Fibroblast of lung (primary cell): ENCODE measurements around the gene SECTM1. TPM values are rescaled to one million over a fixed set of nuclear protein-coding genes. Genes with fewer than 3 reads are reported as not detected.
A peak's percentile ranks its signal among the peaks of the same experiment; 100 is the strongest.
"Not testable (repeated sequence)": the region's sequence is repeated elsewhere in the genome, so short reads cannot be mapped to it uniquely, and the experiment has no call there.

Experiments used
- DNase-seq, 2 donors: peaks; one replicate each; pipeline versions ENCODE4 v3.0.0 to v3.0.0-alpha.2; 2010; ENCODE audit warnings: low read depth in 2 of 2
- H2AFZ ChIP-seq: 2 replicates; pipeline ENCODE4 v1.5.1; 2012; ENCODE audit warnings: low read length, control low read depth, inconsistent platforms
- H3K27ac ChIP-seq: 2 replicates; pipeline ENCODE4 v1.5.1; 2011; ENCODE audit warnings: low read length, control low read depth; ENCODE audit not compliant: insufficient read depth
- H3K27me3 ChIP-seq: 2 replicates; pipeline ENCODE4 v1.5.1; 2011; ENCODE audit warnings: mild to moderate bottlenecking, low read length; ENCODE audit not compliant: control insufficient read depth, insufficient read depth
- H3K36me3 ChIP-seq: 2 replicates; pipeline ENCODE4 v1.5.1; 2011; ENCODE audit warnings: low read length; ENCODE audit not compliant: control insufficient read depth, insufficient read depth
- H3K4me1 ChIP-seq: 2 replicates; pipeline ENCODE4 v1.5.1; 2011; ENCODE audit warnings: low read length; ENCODE audit not compliant: control insufficient read depth, insufficient read depth; ENCODE audit errors: extremely low read depth
- H3K4me2 ChIP-seq: 2 replicates; pipeline ENCODE4 v1.5.1; 2011; ENCODE audit warnings: low read length, control low read depth; ENCODE audit not compliant: insufficient read depth; ENCODE audit errors: extremely low read depth
- H3K4me3 ChIP-seq, 4 experiments: fragments of 200-600 bp in 1 of 4; sonication (generic) in 1 of 4; replicated peaks in 1 of 4; 2 replicates each; pipeline ENCODE4 v1.5.1; 2011 to 2016; ENCODE audit warnings: low read length in 4 of 4, low read depth in 3 of 4, mild to moderate bottlenecking in 3 of 4, control low read depth in 2 of 4, inconsistent platforms in 1 of 4, mixed read lengths in 1 of 4; ENCODE audit not compliant: insufficient read depth in 1 of 4; ENCODE audit errors: control extremely low read depth in 1 of 4
- H3K79me2 ChIP-seq: 2 replicates; pipeline ENCODE4 v1.5.1; 2012; ENCODE audit warnings: mild to moderate bottlenecking, low read length, inconsistent platforms; ENCODE audit not compliant: control insufficient read depth, insufficient read depth
- H3K9ac ChIP-seq: 2 replicates; pipeline ENCODE4 v1.5.1; 2011; ENCODE audit warnings: mild to moderate bottlenecking, low read length, control low read depth; ENCODE audit not compliant: insufficient read depth
- H3K9me3 ChIP-seq: 2 replicates; pipeline ENCODE4 v1.5.1; 2012; ENCODE audit warnings: low read depth, low read length; ENCODE audit not compliant: control insufficient read depth, insufficient read depth
- H4K20me1 ChIP-seq: 2 replicates; pipeline ENCODE4 v1.5.1; 2011; ENCODE audit warnings: low read length; ENCODE audit not compliant: control insufficient read depth, insufficient read depth; ENCODE audit errors: extremely low read depth
- EZH2 ChIP-seq: IDR thresholded peaks from 2 replicates; pipeline ENCODE4 v1.5.1; 2012; ENCODE audit warnings: low read length, control low read depth, mild to moderate bottlenecking; ENCODE audit errors: missing control alignments
- polyA plus RNA-seq, 2 donors: library from polyadenylated mRNA; depleted of rRNA in 1 of 2; stranded (reverse) in 1 of 2; unstranded in 1 of 2; fragments of >200 nt; gene quantifications; 2 replicates each; pipeline ENCODE4 v1.2.1, GENCODE V29; 2011 to 2012; ENCODE audit warnings: missing spikeins in 1 of 2
- total RNA-seq: library from RNA; depleted of rRNA; stranded (reverse); fragments of >200 nt; gene quantifications from 2 replicates; pipeline ENCODE4 v1.2.1, GENCODE V29; 2014
- TF ChIP-seq, protein P1 (sequence below), 2 donors: IDR thresholded peaks in 1 of 2; conservative IDR thresholded peaks in 1 of 2; 1 replicate in 1 of 2; 2 replicates in 1 of 2; pipeline ENCODE4 v1.5.1; 2011 to 2012; ENCODE audit warnings: low read length in 2 of 2, control low read depth in 1 of 2, inconsistent platforms in 1 of 2, low read depth in 1 of 2, mild to moderate bottlenecking in 1 of 2

Gene SECTM1
- total and polyA plus RNA-seq, 2 donors (not counting 1 experiment from before 2014, with no cell fraction given) = 17.3 to 17.5 TPM

DNA sequence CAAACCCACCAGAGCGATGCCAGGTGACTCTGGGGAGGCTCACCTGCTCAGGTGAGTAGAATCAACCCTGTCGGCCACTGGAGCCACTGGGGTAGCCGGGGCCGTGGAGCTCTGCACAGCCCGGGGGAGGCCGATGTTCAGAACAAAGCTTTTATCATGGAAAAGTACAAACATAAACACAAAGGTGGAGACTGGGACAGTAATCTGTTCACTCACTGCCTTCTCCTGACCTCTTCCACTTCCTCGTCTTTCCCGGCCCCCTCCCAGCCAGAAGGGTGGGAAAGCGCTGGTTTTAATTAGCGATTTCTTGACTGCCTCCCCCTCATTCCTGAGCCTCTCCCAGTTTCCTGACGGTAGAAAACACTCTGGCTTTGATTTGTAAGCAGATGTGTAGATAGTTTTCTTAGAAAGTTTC lies 15.7 kb upstream of the SECTM1 start:
- Histone ChIP-seq H4K20me1 (no peaks in the 10 kb centered on the region), H3K79me2 (no peaks in the 10 kb centered on the region), H3K9ac (no peak overlapping the region), H2AFZ (no peak overlapping the region), H3K27ac (no peak overlapping the region), H3K4me3 (no peak overlapping the region), H3K36me3 (no peaks in the 10 kb centered on the region), H3K4me1 (no peaks in the 10 kb centered on the region), H3K9me3 (no peaks in the 10 kb centered on the region), H3K27me3 (peaks cover 6% of the 10 kb centered on the region), H3K4me2 (peak overlapping the region; percentile 45)
- no peak for TF ChIP-seq EZH2
- TF ChIP-seq, protein P1, sequence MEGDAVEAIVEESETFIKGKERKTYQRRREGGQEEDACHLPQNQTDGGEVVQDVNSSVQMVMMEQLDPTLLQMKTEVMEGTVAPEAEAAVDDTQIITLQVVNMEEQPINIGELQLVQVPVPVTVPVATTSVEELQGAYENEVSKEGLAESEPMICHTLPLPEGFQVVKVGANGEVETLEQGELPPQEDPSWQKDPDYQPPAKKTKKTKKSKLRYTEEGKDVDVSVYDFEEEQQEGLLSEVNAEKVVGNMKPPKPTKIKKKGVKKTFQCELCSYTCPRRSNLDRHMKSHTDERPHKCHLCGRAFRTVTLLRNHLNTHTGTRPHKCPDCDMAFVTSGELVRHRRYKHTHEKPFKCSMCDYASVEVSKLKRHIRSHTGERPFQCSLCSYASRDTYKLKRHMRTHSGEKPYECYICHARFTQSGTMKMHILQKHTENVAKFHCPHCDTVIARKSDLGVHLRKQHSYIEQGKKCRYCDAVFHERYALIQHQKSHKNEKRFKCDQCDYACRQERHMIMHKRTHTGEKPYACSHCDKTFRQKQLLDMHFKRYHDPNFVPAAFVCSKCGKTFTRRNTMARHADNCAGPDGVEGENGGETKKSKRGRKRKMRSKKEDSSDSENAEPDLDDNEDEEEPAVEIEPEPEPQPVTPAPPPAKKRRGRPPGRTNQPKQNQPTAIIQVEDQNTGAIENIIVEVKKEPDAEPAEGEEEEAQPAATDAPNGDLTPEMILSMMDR (conservative IDR thresholded peaks at IDR 0.05 in 1 of 2, IDR thresholded peaks at IDR 0.05 in 1 of 2; ENCODE audit: low read depth in 1 of 2, low read length in 2 of 2) = no peak
- DNase-seq = no peak

DNA sequence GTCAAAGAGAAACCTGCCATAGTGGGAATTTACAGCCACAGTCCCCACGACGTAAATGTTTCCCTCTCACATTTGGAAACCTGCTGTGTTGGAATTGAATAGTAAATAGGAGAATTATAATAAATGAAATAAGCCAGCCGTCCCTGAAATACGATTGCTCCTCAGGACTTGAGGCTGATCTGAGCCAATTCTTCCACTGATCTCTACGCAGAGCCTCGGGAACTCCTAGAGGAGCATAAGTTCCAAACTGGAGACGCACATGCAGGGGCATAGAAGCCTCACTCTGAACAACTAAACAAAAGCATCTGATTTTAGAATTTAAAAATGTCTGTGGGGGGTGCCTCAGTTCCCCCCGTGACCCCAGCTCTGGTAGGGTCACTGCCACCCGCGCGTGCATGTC lies 15.3 kb upstream of the SECTM1 start:
- Histone ChIP-seq H4K20me1 (no peaks in the 10 kb centered on the region), H3K9me3 (no peaks in the 10 kb centered on the region), H3K79me2 (no peaks in the 10 kb centered on the region), H3K9ac (no peak overlapping the region), H2AFZ (no peak overlapping the region), H3K27ac (no peak overlapping the region), H3K4me1 (no peaks in the 10 kb centered on the region), H3K36me3 (no peaks in the 10 kb centered on the region), H3K27me3 (peaks cover 6% of the 10 kb centered on the region), H3K4me3 (no peak overlapping the region), H3K4me2 (no peak overlapping the region)
- no peak for DNase-seq
- TF ChIP-seq, protein P1 (conservative IDR thresholded peaks at IDR 0.05 in 1 of 2, IDR thresholded peaks at IDR 0.05 in 1 of 2; ENCODE audit: low read depth in 1 of 2, low read length in 2 of 2) = no peak
- no peak for TF ChIP-seq EZH2

DNA sequence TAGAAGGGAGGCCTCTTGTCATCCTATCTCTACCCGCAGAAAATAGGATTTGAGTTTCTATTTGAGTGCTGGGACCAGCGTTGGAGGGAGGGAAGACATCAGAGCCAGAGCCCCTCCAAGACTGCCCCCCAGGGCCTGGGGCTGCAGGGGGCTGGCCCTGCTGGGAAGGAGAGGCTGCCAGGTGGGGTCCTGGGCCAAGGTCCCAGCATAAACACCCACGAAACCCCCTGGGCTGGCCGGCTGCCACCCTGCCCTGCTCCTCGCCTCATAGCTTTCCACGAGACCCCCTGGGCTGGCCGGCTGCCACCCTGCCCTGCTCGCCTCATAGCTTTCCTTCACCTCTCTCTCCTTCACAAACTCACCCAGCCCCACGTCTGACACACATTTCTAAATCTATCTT lies 14.9 kb upstream of the SECTM1 start:
- no peak overlapping the region for H3K4me3 ChIP-seq
- H3K36me3 ChIP-seq = no peaks in the 10 kb centered on the region
- peaks cover 6% of the 10 kb centered on the region for H3K27me3 ChIP-seq
- no peaks in the 10 kb centered on the region for H4K20me1 ChIP-seq
- H2AFZ ChIP-seq = no peak overlapping the region
- H3K79me2 ChIP-seq = no peaks in the 10 kb centered on the region
- no peaks in the 10 kb centered on the region for H3K4me1 ChIP-seq
- no peaks in the 10 kb centered on the region for H3K9me3 ChIP-seq
- TF ChIP-seq, protein P1 (conservative IDR thresholded peaks at IDR 0.05 in 1 of 2, IDR thresholded peaks at IDR 0.05 in 1 of 2; ENCODE audit: low read depth in 1 of 2, low read length in 2 of 2) = no peak
- no peak for TF ChIP-seq EZH2
- H3K4me2 ChIP-seq = no peak overlapping the region
- no peak for DNase-seq
- no peak overlapping the region for H3K27ac ChIP-seq
- no peak overlapping the region for H3K9ac ChIP-seq

- not testable (repeated sequence) for H4K20me1 ChIP-seq, H3K4me1 ChIP-seq, H3K4me2 ChIP-seq, H3K79me2 ChIP-seq, H3K36me3 ChIP-seq, H2AFZ ChIP-seq, H3K9ac ChIP-seq, H3K27ac ChIP-seq, H3K4me3 ChIP-seq, H3K9me3 ChIP-seq, DNase-seq, H3K27me3 ChIP-seq
Observed at GRCh38 chr17:82347994-82348393, 14.4 kb upstream of the SECTM1 start.
